GM19238 (cell line): ENCODE measurements around the gene SAFB2.

Experiments
- DNase-seq: peaks from one replicate; pipeline ENCODE4 v3.0.0; 2011; ENCODE audit warnings: low spot score; ENCODE audit not compliant: insufficient read length

SAFB2 gene

DNA sequence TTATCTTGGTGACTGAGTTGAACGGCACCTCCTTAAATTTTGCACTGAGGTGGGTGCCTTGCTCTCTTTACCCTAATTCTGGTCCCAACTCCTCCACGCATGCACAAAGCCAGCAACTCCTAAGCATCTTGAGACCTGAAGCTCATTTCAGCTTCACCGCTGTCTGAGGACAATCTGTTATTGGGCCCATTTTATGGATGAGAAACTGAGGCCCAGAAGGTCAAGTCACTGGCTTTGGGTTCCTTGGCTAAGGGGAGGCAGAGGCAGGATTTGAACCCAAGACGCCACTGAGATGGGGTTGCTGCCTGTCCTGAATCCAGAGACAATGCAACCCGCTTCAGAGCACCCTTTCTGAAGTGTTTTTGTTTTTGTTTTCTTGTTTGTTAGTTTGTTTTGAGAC, 77.5 kb downstream of the SAFB2 start:
- DNase-seq: no peak

- no peak for DNase-seq
Measured at GRCh38 chr19:5542665-5543064, 79.9 kb downstream of the SAFB2 start.

GRCh38 chr19:5541456-5541855, 81.1 kb downstream of the SAFB2 start:
- DNase-seq: no peak

GRCh38 chr19:5540208-5540607, 82.4 kb downstream of the SAFB2 start:
- DNase-seq: no peak

GRCh38 chr19:5537870-5538269, 84.7 kb downstream of the SAFB2 start:
- DNase-seq: no peak
